ENCODE data around the gene STK32C.
"Not testable (repeated sequence)": the region's sequence is repeated elsewhere in the genome, so short reads cannot be mapped to it uniquely, and the experiment has no call there.

The STK32C gene

GRCh38 chr10:132314881-132315280 is 7.1 kb upstream of the STK32C start:
- not testable (repeated sequence) for DNase-seq

- DNase-seq, result no peak
Measured at GRCh38 chr10:132314336-132314735, 6.6 kb upstream of the STK32C start.

DNA sequence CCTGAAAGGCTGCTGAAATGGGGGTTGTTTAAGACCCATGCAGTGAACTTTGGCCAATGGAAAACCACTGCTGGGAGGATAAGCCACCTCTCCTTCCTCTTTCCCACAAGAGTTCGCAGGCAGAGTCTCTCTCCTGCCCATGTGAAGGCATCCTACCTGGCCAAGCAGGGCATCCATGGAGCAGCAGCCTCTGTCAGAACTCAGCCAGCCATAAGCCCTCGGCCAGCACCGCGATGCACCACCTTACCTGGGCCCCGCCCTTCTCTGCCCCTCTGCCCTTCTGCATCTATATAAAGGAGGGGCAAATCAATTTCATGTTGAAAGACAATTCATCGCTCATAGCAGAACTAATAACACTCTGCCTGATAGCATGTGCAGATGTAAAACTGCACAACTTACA is 6.1 kb upstream of the STK32C start:
- DNase-seq, result no peak

GRCh38 chr10:132313305-132313704 is 5.6 kb upstream of the STK32C start:
- no peak for DNase-seq

DNA sequence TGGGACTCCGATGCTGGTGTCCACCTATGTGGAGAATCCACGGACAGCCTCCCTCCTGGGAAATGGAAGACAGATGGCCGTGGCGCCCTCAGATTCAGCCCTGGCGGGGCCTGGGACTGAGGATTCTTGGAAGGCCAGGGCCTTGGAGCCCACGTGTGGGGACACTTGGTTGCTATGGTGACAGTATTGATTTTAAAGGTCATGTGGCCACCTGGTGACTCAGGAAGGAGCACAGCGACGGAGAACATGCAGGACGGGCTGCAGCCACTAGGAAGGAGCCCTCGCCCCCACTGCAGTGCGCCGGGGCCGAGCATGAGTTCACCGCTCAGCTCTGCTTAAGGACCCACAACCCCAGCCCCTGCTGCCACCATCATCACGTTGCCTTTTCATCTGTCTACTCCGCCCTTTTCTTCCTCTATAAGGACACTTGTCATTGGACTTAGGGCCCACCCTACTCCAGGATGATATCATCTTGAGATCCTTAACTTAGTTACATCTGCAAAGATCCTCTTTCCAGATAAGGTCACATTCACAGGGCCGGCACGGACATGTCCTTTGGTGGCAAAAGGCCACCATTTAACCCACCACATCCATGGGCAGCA is 3.7 kb upstream of the STK32C start:
- DNase-seq, result no peak

DNA sequence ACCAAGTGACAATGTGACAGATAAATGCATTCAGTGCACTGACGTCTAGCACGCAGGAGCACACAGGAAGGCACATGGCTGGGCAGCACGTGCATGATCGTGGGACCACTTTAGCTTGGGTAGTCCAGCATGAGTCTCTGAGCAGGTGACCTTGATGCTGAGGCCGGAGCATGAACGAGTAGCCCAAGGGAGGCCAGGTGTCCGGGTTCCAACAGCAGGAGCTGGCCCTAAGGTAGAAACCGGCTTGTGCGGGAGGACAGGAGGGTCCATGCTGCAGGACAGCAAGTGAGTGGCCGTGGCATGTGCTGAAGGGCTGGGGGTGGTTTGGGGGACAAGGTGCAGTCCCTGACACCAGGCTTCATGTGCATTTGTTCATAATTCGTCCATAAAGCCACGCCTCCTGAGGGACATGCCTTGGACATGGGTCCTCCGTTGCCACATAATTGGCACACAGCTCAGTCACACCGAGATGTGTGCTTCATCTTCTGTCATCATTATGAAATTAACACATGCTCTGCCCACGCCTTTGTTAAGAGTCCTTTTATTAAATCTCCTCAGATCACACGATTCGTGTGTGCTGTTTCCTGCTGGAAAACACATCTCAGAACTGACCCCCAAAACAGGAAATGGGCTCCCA is 3.1 kb upstream of the STK32C start:
- no peak for DNase-seq

DNA sequence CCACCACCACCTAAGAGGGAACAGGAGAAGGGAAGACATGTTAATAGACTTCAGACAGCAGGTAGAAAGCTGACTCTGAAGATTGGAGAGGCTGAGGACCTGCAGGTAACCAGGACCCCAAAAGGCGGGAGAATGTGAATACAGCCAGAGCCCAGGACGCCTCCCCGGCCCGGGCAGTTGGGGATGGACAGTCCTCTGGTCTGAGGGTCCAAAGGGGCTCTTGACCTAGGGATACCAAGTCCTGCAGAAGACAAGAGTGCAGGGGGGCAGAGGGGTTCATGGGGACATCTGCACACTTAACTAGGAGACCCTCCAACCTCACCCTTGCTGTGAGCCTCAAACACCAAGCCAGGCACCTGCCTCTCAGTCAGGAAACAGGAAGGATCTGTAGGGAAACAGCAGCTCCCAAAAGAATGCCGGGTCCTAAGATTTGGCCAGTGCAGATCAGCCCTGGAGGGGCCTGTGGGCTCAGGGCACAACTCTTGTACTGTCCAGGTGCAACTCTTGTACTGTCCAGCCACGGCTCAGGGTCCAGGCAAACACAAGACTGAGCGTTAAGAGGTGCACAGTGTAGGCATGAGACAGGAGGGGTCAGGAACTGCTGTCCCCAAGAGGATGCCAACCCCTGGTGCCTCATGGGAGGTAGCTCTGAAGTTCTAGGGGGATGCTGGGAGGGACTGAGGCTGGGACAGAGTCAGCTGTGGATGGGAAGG is 2.3 kb upstream of the STK32C start:
- DNase-seq, result no peak

DNA sequence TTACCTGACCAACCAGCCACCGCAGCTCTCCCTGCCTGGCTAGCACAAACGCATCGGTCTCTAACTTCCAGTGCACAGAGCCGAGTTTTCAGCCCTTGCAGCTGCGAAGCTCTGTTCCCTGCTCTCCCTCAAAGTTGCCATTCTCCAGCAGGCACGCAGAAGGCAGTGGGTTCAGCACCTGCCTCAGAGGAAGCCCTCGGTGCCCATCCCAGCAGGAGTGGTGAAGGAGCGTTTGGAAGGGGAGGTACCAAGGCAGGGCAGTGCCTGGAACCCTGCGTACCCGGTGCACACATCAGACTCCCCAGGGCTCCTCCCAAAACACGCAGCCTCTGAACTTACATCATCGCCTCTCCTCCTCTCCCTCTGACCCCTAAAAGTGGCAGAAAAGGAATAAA is 1.7 kb upstream of the STK32C start:
- no peak for DNase-seq

GRCh38 chr10:132308587-132309470 is 1.1 kb upstream of the STK32C start:
- DNase-seq, result no peak

GRCh38 chr10:132306864-132307751 is 642 bp downstream of the STK32C start:
- DNase-seq, result no peak

- DNase-seq, result no peak
Measured at GRCh38 chr10:132306343-132306685, 1.4 kb downstream of the STK32C start.

GRCh38 chr10:132305654-132306342 is 2.0 kb downstream of the STK32C start:
- DNase-seq, result no peak

GRCh38 chr10:132304756-132305509 is 2.8 kb downstream of the STK32C start:
- DNase-seq, result no peak

DNA sequence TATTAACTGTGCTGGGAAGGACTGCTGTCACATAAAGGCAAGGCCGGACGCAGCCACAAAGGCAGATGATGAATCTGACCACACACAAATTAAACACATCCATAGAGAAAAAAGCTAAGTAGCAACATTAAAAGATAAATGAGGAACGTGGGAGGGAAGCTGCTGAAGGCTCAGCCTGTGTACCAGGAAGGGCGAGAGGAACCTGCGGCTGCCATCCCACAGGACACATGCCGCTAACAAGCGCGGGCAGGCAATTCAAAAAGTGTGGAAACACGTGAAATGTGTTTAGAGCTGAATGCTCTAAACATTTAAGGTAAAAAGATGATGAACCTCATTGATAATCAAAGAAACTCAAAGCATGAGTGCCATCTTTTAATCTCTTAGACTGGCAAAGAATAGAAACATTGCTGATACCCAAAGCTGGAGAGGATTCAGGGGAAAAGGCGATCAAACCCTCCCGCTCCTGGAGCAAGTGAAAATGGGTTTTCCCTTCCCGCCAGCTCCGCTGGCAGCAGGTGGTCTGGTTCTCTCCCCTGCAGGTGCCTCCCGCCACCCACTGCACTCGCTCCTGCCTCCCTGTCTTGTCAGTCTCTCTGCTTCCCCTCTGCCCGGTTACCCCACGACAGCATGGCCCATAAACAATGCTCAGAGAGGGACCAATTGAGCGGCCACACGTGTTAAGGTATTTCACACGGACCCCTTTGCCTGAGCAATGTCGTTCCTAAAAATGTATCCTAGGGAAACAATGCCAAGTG is 4.2 kb downstream of the STK32C start:
- no peak for DNase-seq

GRCh38 chr10:132302421-132303310 is 5.1 kb downstream of the STK32C start:
- DNase-seq, result no peak

DNA sequence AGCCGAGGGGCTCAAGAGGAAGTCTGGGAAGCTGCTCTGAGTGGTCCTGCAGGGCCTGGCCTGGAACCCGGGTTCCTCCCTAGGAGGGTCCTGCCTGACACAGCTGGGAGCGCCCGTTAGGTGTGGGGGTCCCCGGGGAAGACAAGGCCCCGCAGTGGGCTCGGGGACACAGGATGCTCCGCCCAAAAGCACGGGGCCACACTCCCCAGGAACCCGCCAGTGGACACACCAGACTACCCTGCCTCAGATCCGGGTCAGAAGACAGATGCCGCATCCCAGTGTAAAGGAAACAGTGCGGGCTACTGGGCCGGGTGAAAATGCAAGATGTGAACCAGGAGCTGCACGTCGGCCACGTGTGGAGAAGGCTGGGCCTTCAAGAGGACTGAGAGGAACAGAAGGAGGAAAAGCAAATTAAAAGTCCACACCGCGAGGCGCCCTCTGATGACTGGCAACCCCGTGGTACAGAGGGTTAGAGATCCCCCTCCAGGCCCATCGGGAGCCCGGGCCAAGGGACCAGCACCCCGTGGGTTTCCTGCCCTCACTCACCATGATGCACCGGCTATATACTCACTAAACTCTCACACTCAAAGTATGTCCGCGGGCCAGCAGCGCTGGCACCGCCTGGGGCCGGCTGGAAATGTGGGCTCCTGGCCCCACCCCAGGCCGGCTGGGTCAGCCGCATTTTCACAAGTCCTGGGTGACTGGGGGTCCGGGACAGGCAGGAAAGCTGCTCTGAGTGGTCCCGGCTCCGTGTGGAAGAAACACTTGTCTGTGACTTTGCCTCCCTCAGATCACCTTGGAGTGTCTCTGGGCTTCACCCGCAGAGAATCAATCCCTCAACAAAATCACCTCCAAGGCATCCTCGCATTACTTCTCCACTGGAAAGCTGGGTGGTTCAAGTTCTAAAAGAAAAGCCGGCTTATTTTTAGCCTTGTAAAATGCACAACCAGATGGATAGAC is 6.1 kb downstream of the STK32C start:
- DNase-seq, result no peak

DNA sequence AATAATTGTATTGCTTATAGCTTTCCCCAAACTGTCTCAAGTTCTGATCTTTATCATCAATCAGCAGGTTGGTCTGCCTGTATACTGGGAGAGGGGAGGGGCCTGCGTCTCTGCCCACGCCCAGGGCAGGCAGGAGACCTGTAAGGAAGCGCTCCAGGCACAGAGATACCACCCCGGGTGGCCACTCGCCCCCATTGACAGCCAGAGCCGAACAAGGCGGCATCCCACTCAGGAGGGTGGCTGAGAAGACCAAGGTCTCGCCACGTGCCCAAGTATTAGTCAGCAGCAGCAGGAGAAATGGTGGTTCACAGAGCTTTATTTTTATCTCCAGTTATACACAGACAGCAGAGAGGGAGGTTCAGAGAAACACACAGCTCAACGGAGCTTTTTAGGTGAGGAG is 7.2 kb downstream of the STK32C start:
- DNase-seq, result no peak
